Esophagus muscularis mucosa (tissue), 4 donors: ENCODE results near the gene RTL10. TPM values are rescaled to one million over a fixed set of nuclear protein-coding genes. Genes with fewer than 3 reads are reported as not detected.

Source experiments
- DNase-seq: peaks from one replicate; pipeline ENCODE4 v3.0.0-alpha.2; 2017; ENCODE audit errors: extremely low spot score
- H3K27ac ChIP-seq, 4 donors: fragments of 200-600 bp; sonication (generic); replicated peaks in 1 of 4; 1 replicate in 3 of 4; 2 replicates in 1 of 4; pipeline ENCODE4 v1.5.1; 2016 to 2019; ENCODE audit warnings: mild to moderate bottlenecking in 1 of 4
- H3K27me3 ChIP-seq, 4 donors: fragments of 200-600 bp; sonication (generic); one replicate each; pipeline versions ENCODE4 v1.5.1 to v1.6.0; 2016 to 2019
- H3K36me3 ChIP-seq, 4 donors: fragments of 200-600 bp; sonication (generic); one replicate each; pipeline ENCODE4 v1.5.1; 2016 to 2019
- H3K4me1 ChIP-seq, 4 donors: fragments of 200-600 bp; sonication (generic); one replicate each; pipeline ENCODE4 v1.5.1; 2016 to 2019
- H3K4me3 ChIP-seq, 4 donors: fragments of 200-600 bp; sonication (generic); 1 replicate in 2 of 4; 2 replicates in 2 of 4; pipeline ENCODE4 v1.5.1; 2016 to 2019; ENCODE audit warnings: mild to moderate bottlenecking in 4 of 4, moderate library complexity in 1 of 4
- H3K9me3 ChIP-seq, 4 donors: fragments of 200-600 bp; sonication (generic); 1 replicate in 3 of 4; 2 replicates in 1 of 4; pipeline ENCODE4 v1.5.1; 2016 to 2019
- CTCF ChIP-seq, 3 experiments: fragments of 200-600 bp in 2 of 3; fragments of 450-650 bp in 1 of 3; sonication (generic) in 2 of 3; IDR thresholded peaks; one replicate each; pipeline ENCODE4 v1.5.1; 2017 to 2019; ENCODE audit warnings: antibody characterized with exemption in 3 of 3, mild to moderate bottlenecking in 2 of 3, moderate library complexity in 1 of 3
- EP300 ChIP-seq: sonication (generic); formaldehyde crosslinking; IDR thresholded peaks from one replicate; pipeline ENCODE4 v1.6.1; 2017; ENCODE audit warnings: antibody characterized with exemption
- POLR2A ChIP-seq: fragments of 450-650 bp; IDR thresholded peaks from one replicate; pipeline ENCODE4 v1.6.1; 2017; ENCODE audit warnings: antibody characterized with exemption, moderate library complexity, mild to moderate bottlenecking, low read depth
- POLR2AphosphoS5 ChIP-seq, 2 donors: sonication (generic); formaldehyde crosslinking; IDR thresholded peaks; one replicate each; pipeline ENCODE4 v1.6.1; 2017; ENCODE audit warnings: antibody characterized with exemption in 2 of 2
- WGBS: methylation state at CpG from one replicate; pipeline ENCODE4 v1.1.5; 2018; 5-methylcytosine and 5-hydroxymethylcytosine counted together
- intact Hi-C: fragments of 100-400 bp; cut with DNase I; formaldehyde crosslinking; loops from one replicate; pipeline ENCODE4 v1.15.1; 2023
- total RNA-seq, 4 donors: library from RNA; depleted of rRNA; stranded (reverse); fragments of >200 nt; gene quantifications; one replicate each; pipeline versions ENCODE4 v1.1.0 to v1.2.1, GENCODE V29; 2016

RTL10 gene
- total RNA-seq, 4 donors from 2014 or later, result 5.6 to 14.8 (median 11.1) TPM

- Histone ChIP-seq H3K36me3 (peaks cover 0 to 62% (median 42%) of the 10 kb centered on the region in 4 donors), H3K9me3 (no peaks in the 10 kb centered on the region), H3K4me3 (no peak overlapping the region), H3K4me1 (peaks cover 15 to 34% (median 31%) of the 10 kb centered on the region in 4 donors), H3K27ac (no peak overlapping the region), H3K27me3 (no peaks in the 10 kb centered on the region)
- no peak for DNase-seq
- TF ChIP-seq CTCF (IDR thresholded peaks at IDR 0.05), result no peak
- no peak for TF ChIP-seq POLR2A
- no peak for TF ChIP-seq POLR2AphosphoS5 (IDR thresholded peaks at IDR 0.05)
- no peak for TF ChIP-seq EP300
- intact Hi-C loops, result no loop called here
- WGBS, result 79% methylated on average over 16 of the region's 20 CpGs
These were observed 36.0 kb upstream of the RTL10 start for GRCh38 chr22:19890502-19891316.

- DNase-seq, result no peak
- peaks cover 0 to 60% (median 35%) of the 10 kb centered on the region in 4 donors for H3K36me3 ChIP-seq
- 88% methylated on average over 9 of the region's 9 CpGs for WGBS
These were observed 35.3 kb upstream of the RTL10 start for GRCh38 chr22:19889951-19890350.

GRCh38 chr22:19888131-19888746, 33.6 kb upstream of the RTL10 start:
- WGBS, result 93% methylated on average over 12 of the region's 17 CpGs
- Histone ChIP-seq H3K27ac (no peak overlapping the region), H3K9me3 (no peaks in the 10 kb centered on the region), H3K4me3 (no peak overlapping the region), H3K27me3 (no peaks in the 10 kb centered on the region), H3K36me3 (peaks cover 0 to 43% (median 21%) of the 10 kb centered on the region in 4 donors), H3K4me1 (peaks cover 15 to 34% (median 31%) of the 10 kb centered on the region in 4 donors)
- intact Hi-C loops, result no loop called here
- no peak for TF ChIP-seq CTCF (IDR thresholded peaks at IDR 0.05)
- no peak for TF ChIP-seq EP300
- no peak for TF ChIP-seq POLR2AphosphoS5 (IDR thresholded peaks at IDR 0.05)
- DNase-seq, result no peak

More at GRCh38 chr22:19889951-19890350, 35.3 kb upstream of the RTL10 start:
- intact Hi-C loops, result no loop called here
- Histone ChIP-seq H3K4me3 (no peak overlapping the region), H3K4me1 (peaks cover 15 to 34% (median 31%) of the 10 kb centered on the region in 4 donors), H3K27me3 (no peaks in the 10 kb centered on the region), H3K9me3 (no peaks in the 10 kb centered on the region), H3K27ac (no peak overlapping the region)
- no peak for TF ChIP-seq CTCF (IDR thresholded peaks at IDR 0.05)
- TF ChIP-seq POLR2A, result no peak
- TF ChIP-seq EP300, result no peak
- TF ChIP-seq POLR2AphosphoS5 (IDR thresholded peaks at IDR 0.05), result no peak

- peaks cover 0 to 45% (median 20%) of the 10 kb centered on the region in 4 donors for H3K36me3 ChIP-seq
- no peak for DNase-seq
- intact Hi-C loops, result no loop called here
- TF ChIP-seq EP300 (no peak), POLR2AphosphoS5 (IDR thresholded peaks at IDR 0.05) (no peak), POLR2A (no peak), CTCF (IDR thresholded peaks at IDR 0.05) (no peak)
- H3K9me3 ChIP-seq, result no peaks in the 10 kb centered on the region
- 77% methylated on average over 7 of the region's 16 CpGs for WGBS
- no peaks in the 10 kb centered on the region for H3K27me3 ChIP-seq
- no peak overlapping the region for H3K4me3 ChIP-seq
- peaks cover 19 to 38% (median 32%) of the 10 kb centered on the region in 4 donors for H3K4me1 ChIP-seq
- H3K27ac ChIP-seq, result no peak overlapping the region
These were observed 32.7 kb upstream of the RTL10 start for GRCh38 chr22:19887256-19887985.
